Measurements from ENCODE around the gene KCNT1. TPM values are rescaled to one million over a fixed set of nuclear protein-coding genes. Genes with fewer than 3 reads are reported as not detected.

KCNT1 gene
- total RNA-seq, 1 donor from 2014 or later, result not detected

DNA sequence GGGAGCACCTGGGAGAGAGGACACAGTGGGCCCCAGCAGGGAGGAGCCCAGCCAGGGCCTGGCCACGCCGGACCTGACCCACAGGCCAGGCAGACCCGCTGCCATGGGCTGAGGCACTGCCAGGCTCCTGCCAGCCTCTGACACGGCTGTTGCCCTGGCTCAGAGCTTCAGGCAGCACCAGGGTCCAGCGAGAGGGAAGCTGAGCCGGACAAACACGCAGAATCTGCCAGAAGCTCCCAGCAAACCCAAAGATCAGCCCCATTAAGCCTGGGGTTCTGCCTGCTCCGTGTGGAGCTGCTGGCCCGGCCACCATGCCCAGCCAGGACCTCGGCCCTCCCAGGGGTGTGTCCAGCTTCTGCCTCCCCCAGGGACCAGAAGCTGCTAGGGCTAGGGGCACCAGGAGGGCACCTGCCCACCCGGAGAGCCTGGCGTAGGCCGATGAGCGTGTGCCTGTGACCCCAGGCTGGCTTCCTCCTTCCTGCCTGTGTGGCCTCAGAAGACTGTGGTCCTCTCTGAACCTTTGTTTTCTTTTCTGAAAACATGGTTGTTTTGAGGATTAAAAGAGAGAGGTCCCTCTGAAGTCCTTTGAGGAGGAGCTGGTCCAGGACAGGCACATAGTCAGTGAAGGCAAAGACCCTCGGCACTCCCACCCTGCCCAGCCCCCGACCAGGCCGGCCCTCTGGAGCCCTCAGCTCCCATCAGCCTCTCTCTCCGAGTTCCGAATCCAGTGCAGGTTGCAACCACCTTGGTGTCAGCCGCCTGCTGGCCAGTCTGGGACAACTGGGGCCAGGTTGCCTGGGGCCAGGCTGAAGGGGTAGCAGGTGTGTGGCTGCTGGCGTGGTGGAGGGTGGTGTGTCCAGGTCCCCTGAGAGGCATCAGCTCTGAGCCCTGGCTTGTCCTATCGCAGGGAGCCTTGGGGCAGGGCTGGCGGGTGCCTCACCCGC, 39.6 kb downstream of the KCNT1 start:
- Mint-ChIP-seq H3K9me3 (ENCODE audit: unreplicated experiment) (no peaks in the 10 kb centered on the region), H3K4me3 (ENCODE audit: unreplicated experiment) (no peak overlapping the region), H3K27me3 (ENCODE audit: unreplicated experiment) (peaks cover 3% of the 10 kb centered on the region), H3K27ac (ENCODE audit: unreplicated experiment) (no peak overlapping the region), H3K36me3 (ENCODE audit: low read depth, unreplicated experiment) (no peaks in the 10 kb centered on the region), H3K4me1 (ENCODE audit: unreplicated experiment) (no peaks in the 10 kb centered on the region)
- no peak for DNase-seq (ENCODE audit: low spot score)
- TF ChIP-seq CTCF (IDR thresholded peaks at IDR 0.05; ENCODE audit: unreplicated experiment), result no peak

GRCh38 chr9:135743021-135743420, 41.0 kb downstream of the KCNT1 start:
- H3K27me3 Mint-ChIP-seq (ENCODE audit: unreplicated experiment), result peaks cover 4% of the 10 kb centered on the region
- DNase-seq (ENCODE audit: low spot score), result no peak
- H3K4me3 Mint-ChIP-seq (ENCODE audit: unreplicated experiment), result no peak overlapping the region
- no peaks in the 10 kb centered on the region for H3K4me1 Mint-ChIP-seq (ENCODE audit: unreplicated experiment)
- TF ChIP-seq CTCF (IDR thresholded peaks at IDR 0.05; ENCODE audit: unreplicated experiment), result no peak
- no peaks in the 10 kb centered on the region for H3K9me3 Mint-ChIP-seq (ENCODE audit: unreplicated experiment)
- no peak overlapping the region for H3K27ac Mint-ChIP-seq (ENCODE audit: unreplicated experiment)
- no peaks in the 10 kb centered on the region for H3K36me3 Mint-ChIP-seq (ENCODE audit: low read depth, unreplicated experiment)

GRCh38 chr9:135743546-135744332, 41.8 kb downstream of the KCNT1 start:
- H3K27me3 Mint-ChIP-seq (ENCODE audit: unreplicated experiment), result peaks cover 4% of the 10 kb centered on the region
- TF ChIP-seq CTCF (IDR thresholded peaks at IDR 0.05; ENCODE audit: unreplicated experiment), result no peak
- no peak for DNase-seq (ENCODE audit: low spot score)
- no peak overlapping the region for H3K4me3 Mint-ChIP-seq (ENCODE audit: unreplicated experiment)
- H3K27ac Mint-ChIP-seq (ENCODE audit: unreplicated experiment), result no peak overlapping the region
- no peaks in the 10 kb centered on the region for H3K36me3 Mint-ChIP-seq (ENCODE audit: low read depth, unreplicated experiment)
- no peaks in the 10 kb centered on the region for H3K9me3 Mint-ChIP-seq (ENCODE audit: unreplicated experiment)
- no peaks in the 10 kb centered on the region for H3K4me1 Mint-ChIP-seq (ENCODE audit: unreplicated experiment)

- no peaks in the 10 kb centered on the region for H3K9me3 Mint-ChIP-seq (ENCODE audit: unreplicated experiment)
- H3K27me3 Mint-ChIP-seq (ENCODE audit: unreplicated experiment), result peaks cover 4% of the 10 kb centered on the region
- no peak for DNase-seq (ENCODE audit: low spot score)
- H3K27ac Mint-ChIP-seq (ENCODE audit: unreplicated experiment), result no peak overlapping the region
- no peak overlapping the region for H3K4me3 Mint-ChIP-seq (ENCODE audit: unreplicated experiment)
- no peaks in the 10 kb centered on the region for H3K4me1 Mint-ChIP-seq (ENCODE audit: unreplicated experiment)
- no peaks in the 10 kb centered on the region for H3K36me3 Mint-ChIP-seq (ENCODE audit: low read depth, unreplicated experiment)
- TF ChIP-seq CTCF (IDR thresholded peaks at IDR 0.05; ENCODE audit: unreplicated experiment), result no peak
These were observed 42.5 kb downstream of the KCNT1 start for GRCh38 chr9:135744333-135745070.
